ENCODE data around the gene RTL1.

Gene RTL1

GRCh38 chr14:100882026-100882967 is 21.2 kb downstream of the RTL1 start:
- no peak for DNase-seq (ENCODE audit: low read depth)

DNA sequence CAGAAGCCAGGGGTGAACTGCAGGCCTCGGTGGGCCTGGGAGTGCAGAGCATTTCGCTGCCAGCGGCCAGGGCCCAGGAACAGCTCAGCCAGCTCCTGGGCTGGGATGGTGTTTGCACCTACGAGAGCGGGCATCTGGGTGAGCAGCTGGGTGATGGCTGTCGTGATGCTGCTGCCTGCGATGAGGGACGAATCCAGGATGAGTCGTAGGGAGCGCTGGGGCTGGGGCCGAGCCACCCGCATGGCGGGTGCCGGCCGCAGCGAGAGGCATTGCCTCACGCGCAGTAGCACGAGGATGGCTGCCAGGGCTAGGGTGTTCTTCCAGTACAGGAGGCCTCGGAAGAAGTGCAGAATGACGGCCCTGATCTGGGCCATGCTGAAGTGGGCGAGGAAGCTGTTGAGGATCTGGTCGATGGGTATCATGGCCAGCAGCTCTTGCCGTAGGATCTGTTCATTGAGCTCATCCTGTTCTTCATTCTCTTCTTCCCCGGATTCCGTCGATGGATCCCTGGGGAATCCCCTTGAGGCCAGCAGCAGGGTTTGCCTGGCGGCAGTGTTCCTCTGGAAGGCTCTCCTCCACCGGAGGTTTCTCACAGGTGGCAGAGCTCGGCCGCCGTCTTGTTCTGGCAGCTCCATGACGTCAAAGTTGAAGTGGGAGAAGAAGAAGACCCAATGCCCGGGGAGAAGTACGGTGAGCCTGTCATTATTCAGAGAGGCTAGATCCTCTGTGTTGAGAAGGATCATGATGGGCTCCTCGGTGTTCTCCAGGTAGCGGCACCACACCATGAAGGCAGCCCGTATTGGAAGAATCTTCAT is 22.1 kb downstream of the RTL1 start:
- DNase-seq (ENCODE audit: low read depth) = no peak

- no peak for DNase-seq (ENCODE audit: low read depth)
These were observed 23.0 kb downstream of the RTL1 start for GRCh38 chr14:100880271-100881101.

GRCh38 chr14:100879782-100880181 is 23.7 kb downstream of the RTL1 start:
- no peak for DNase-seq (ENCODE audit: low read depth)

DNA sequence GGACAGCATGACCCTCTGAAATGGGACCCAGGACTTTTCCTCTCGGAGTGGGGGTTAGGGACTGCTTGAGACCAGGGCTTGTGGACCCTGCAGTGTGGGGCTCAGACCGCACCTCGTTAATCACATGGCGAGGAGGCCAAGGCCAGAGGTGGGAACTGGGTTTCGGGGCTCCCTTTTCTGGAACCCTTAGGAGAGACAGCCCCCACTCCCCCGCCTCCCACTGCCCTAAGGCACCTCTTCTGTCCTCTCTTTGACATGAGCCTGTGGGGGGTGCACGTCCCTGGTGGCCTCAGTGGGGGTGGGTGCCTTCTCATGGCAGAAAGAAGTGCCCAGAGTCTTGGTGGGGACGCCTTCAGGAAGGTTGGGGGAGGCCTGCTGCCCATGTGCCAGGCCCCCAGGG is 24.3 kb downstream of the RTL1 start:
- DNase-seq (ENCODE audit: low read depth) = no peak

GRCh38 chr14:100878271-100879146 is 25.0 kb downstream of the RTL1 start:
- DNase-seq (ENCODE audit: low read depth) = no peak

DNA sequence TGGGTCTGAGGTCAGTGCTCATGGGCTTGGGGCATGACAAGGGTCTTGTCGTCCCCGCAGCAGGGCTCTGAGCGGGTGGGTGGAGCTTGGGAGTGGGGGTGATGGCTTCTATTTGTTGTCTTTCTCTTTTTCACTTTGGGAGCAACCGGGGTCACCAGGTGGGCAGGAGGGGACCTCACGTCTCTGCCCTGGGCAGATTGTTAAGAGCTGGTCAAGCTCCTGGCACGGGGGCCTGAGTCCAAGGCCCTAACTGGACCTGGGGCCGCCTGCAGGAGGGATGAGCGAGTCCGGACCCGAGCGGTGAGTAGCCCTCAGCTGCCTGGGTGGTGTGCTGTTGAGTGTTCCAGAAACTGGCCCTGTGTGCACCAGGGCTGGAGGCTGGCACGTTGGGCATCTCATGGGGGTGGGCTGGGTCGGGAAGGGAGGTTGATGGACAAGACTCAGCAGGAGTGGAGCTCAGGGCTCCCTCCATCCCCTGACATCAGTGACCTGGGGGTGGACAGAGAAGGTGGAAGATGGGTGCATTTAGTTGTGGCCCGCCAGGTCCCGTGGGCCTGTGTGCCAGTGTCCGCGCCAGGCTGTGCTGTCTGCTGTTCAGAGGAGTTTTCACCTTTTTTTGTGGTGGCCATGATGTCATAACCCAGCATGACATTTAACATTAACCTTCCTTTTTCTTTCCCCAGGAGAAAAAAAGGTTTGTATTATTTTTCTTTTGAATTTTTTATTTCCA is 27.5 kb downstream of the RTL1 start:
- no peak for DNase-seq (ENCODE audit: low read depth)

DNA sequence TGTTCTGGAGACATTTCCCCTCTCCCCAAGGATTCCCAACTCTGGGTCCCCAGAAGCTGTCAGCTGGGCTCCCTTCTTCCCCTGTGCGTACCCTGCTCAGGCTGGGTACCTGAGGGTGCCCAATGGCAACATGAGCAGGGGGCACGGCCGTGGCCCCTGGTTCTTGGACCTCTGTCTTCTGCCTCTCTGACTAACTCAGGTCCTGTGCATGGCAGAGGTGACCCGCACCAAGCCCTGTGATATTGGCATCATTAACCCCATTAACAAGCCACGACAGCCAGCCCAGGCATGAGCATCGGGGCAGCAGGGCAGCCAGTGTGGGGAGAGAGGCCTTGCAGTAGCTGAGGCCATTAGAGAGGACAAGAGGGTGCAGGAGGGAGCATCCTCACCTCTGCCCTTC is 28.4 kb downstream of the RTL1 start:
- DNase-seq (ENCODE audit: low read depth) = no peak

- DNase-seq (ENCODE audit: low read depth) = no peak
These were observed 29.0 kb downstream of the RTL1 start for GRCh38 chr14:100874411-100875091.

GRCh38 chr14:100874051-100874410 is 29.5 kb downstream of the RTL1 start:
- no peak for DNase-seq (ENCODE audit: low read depth)

GRCh38 chr14:100873096-100873482 is 30.4 kb downstream of the RTL1 start:
- peak; percentile 24 for DNase-seq (ENCODE audit: low read depth)

DNA sequence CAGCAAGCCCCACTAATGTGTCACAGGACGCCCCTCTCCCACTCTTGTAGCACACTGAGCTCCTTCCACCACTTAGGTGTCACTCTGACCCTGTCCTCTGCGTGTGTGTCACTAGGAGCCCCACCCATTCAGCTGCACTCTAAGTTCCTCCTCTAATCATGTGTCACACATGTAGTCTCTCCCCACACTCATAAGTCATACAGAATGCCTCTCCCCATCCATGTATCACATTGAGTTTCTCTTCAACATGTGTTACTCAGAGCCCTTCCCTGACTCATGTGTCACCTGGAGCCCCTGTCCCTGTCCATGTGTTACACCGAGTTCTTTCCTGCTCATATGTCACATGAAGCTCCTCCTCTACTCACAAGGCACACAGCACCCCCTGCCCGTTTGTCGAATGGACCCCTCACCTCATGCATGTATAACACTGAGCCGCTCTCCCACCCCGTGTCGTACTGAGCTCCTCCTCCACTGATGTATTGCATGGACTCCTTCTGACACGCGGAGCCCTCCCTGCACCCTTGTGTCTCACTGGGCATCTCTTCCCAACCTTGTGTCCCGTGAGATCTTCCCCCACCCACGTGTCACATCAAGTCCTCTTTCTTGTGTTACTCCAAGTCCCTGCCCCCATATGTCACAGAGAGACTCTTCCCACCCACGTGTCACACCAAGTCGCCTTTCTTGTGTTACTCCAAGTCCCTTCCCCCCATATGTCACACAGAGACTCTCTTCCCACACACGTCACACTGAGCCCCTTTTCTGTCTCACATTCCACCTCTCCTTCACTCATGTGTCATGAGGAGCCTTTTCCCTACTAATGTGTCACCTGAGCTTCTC is 31.0 kb downstream of the RTL1 start:
- DNase-seq (ENCODE audit: low read depth) = peak; percentile 67

- DNase-seq (ENCODE audit: low read depth) = peak; percentile 86
These were observed 32.0 kb downstream of the RTL1 start for GRCh38 chr14:100871234-100872186.

GRCh38 chr14:100868621-100869370 is 34.7 kb downstream of the RTL1 start:
- DNase-seq (ENCODE audit: low read depth) = no peak

GRCh38 chr14:100867631-100868315 is 35.7 kb downstream of the RTL1 start:
- DNase-seq (ENCODE audit: low read depth) = no peak
